ENCODE data around the gene NFKBIE. TPM values are rescaled to one million over a fixed set of nuclear protein-coding genes. Genes with fewer than 3 reads are reported as not detected.

Gene NFKBIE
- total and polyA plus RNA-seq, 2 of the 13 experiments (the other 11 are each of a cell fraction or from before 2014, with no cell fraction given) = 6.7 to 14.5 TPM

- peak; percentile 80; the same call in 1 of the 2 replicates for TF ChIP-seq MAX (IDR thresholded peaks at IDR 0.05)
- TF ChIP-seq ZNF180 (CRISPR knock-in tag; IDR thresholded peaks at IDR 0.05; ENCODE audit: borderline replicate concordance, low read depth) = no peak
- no peak for TF ChIP-seq ZNF770 (CRISPR knock-in tag; IDR thresholded peaks at IDR 0.05)
- TF ChIP-seq ZNF646 (CRISPR knock-in tag; IDR thresholded peaks at IDR 0.05) = 0 out of 2 replicates have a peak, but pooled peaks have one; percentile 8
- 0 out of 2 replicates have a peak, but pooled peaks have one; percentile 74 for TF ChIP-seq NFATC3 (CRISPR knock-in tag; IDR thresholded peaks at IDR 0.05)
- TF ChIP-seq ZZZ3 (CRISPR knock-in tag; IDR thresholded peaks at IDR 0.05; ENCODE audit: borderline replicate concordance) = no peak; the same call in none of the 2 replicates
- TF ChIP-seq ZNF530 (CRISPR knock-in tag; IDR thresholded peaks at IDR 0.05; ENCODE audit: low read depth) = 0 out of 2 replicates have a peak, but pooled peaks have one; percentile 28
- peak; percentile 86 for TF ChIP-seq FOXA3 (CRISPR knock-in tag; IDR thresholded peaks at IDR 0.05)
- no peak for TF ChIP-seq PCBP2 (optimal IDR thresholded peaks at IDR 0.05; ENCODE audit: low read depth, low read length, poor library complexity, severe bottlenecking)
- peak; percentile 37; the same call in 1 of the 2 replicates for TF ChIP-seq ZNF800 (CRISPR knock-in tag; IDR thresholded peaks at IDR 0.05)
- no peak for TF ChIP-seq ZFP62 (CRISPR knock-in tag; IDR thresholded peaks at IDR 0.05)
- TF ChIP-seq RARG (CRISPR knock-in tag; IDR thresholded peaks at IDR 0.05; ENCODE audit: low read depth) = peak; percentile 28; the same call in 1 of the 2 replicates
- 0 out of 2 replicates have a peak, but pooled peaks have one; percentile 74 for TF ChIP-seq ZBTB44 (CRISPR knock-in tag; IDR thresholded peaks at IDR 0.05)
- no peak for TF ChIP-seq TRIM24 (CRISPR knock-in tag; IDR thresholded peaks at IDR 0.05)
- TF ChIP-seq ERF (CRISPR knock-in tag; IDR thresholded peaks at IDR 0.05) = peak; percentile 77
- peak; percentile 46; the same call in 1 of the 2 replicates for TF ChIP-seq BRCA1 (CRISPR knock-in tag; IDR thresholded peaks at IDR 0.05)
These were observed 18.6 kb downstream of the NFKBIE start, which contains the start of gene HSP90AB1 (continued) for GRCh38 chr6:44246663-44247337.

All from HepG2 (cell line).